Osteoblast (primary cell): ENCODE measurements around the gene CLDN7. TPM values are rescaled to one million over a fixed set of nuclear protein-coding genes. Genes with fewer than 3 reads are reported as not detected.
A peak's percentile ranks its signal among the peaks of the same experiment; 100 is the strongest.

Experiments used
- DNase-seq: peaks from one replicate; pipeline ENCODE4 v3.0.0; 2011; ENCODE audit warnings: low spot score, mixed read lengths; ENCODE audit not compliant: insufficient read length; ENCODE audit errors: missing footprints
- H2AFZ ChIP-seq: 2 replicates; pipeline ENCODE4 v1.6.0; 2011; ENCODE audit warnings: mild to moderate bottlenecking, low read length
- H3K27ac ChIP-seq: 2 replicates; pipeline ENCODE4 v1.5.1; 2011; ENCODE audit warnings: mild to moderate bottlenecking, low read depth, low read length, moderate library complexity
- H3K27me3 ChIP-seq: 2 replicates; pipeline ENCODE4 v1.6.0; 2012; ENCODE audit warnings: mild to moderate bottlenecking, control low read depth, inconsistent platforms, low read length, moderate library complexity; ENCODE audit not compliant: insufficient read depth
- H3K36me3 ChIP-seq: 2 replicates; pipeline ENCODE4 v1.5.1; 2011; ENCODE audit warnings: mild to moderate bottlenecking, low read length, control low read depth, moderate library complexity; ENCODE audit not compliant: insufficient read depth
- H3K4me1 ChIP-seq: 2 replicates; pipeline ENCODE4 v1.5.1; 2011; ENCODE audit warnings: mild to moderate bottlenecking, low read length, control low read depth, moderate library complexity; ENCODE audit not compliant: insufficient read depth
- H3K4me2 ChIP-seq: 2 replicates; pipeline ENCODE4 v1.6.0; 2011; ENCODE audit warnings: mild to moderate bottlenecking, low read length; ENCODE audit not compliant: insufficient read depth
- H3K4me3 ChIP-seq: fragments of 200-600 bp; sonication (generic); 3 replicates; pipeline ENCODE4 v1.5.1; 2012; ENCODE audit warnings: mild to moderate bottlenecking, low read length, inconsistent platforms; ENCODE audit not compliant: insufficient read depth
- H3K79me2 ChIP-seq: 2 replicates; pipeline ENCODE4 v1.6.0; 2012; ENCODE audit warnings: mild to moderate bottlenecking, low read length, control low read depth, inconsistent platforms; ENCODE audit not compliant: insufficient read depth
- H3K9me3 ChIP-seq: 2 replicates; pipeline ENCODE4 v1.5.1; 2011; ENCODE audit warnings: low read depth, low read length, control low read depth
- H4K20me1 ChIP-seq: 2 replicates; pipeline ENCODE4 v1.6.0; 2012; ENCODE audit warnings: mild to moderate bottlenecking, low read length, control low read depth; ENCODE audit not compliant: insufficient read depth
- CTCF ChIP-seq: IDR thresholded peaks from 2 replicates; pipeline ENCODE4 v1.5.1; 2011; ENCODE audit warnings: mild to moderate bottlenecking, low read depth, low read length, moderate library complexity; ENCODE audit errors: extremely low read depth
- total RNA-seq: library from RNA; depleted of rRNA; stranded (reverse); fragments of >200 nt; gene quantifications from 2 replicates; pipeline ENCODE4 v1.2.3, GENCODE V29; 2012

CLDN7 gene
- total RNA-seq, 1 donor: 0.36 TPM

- H3K9me3 ChIP-seq: no peaks in the 10 kb centered on the region
- H2AFZ ChIP-seq: no peak overlapping the region
- H3K4me1 ChIP-seq: peaks cover 17% of the 10 kb centered on the region
- peaks cover 36% of the 10 kb centered on the region for H3K36me3 ChIP-seq
- peaks cover 15% of the 10 kb centered on the region for H3K27me3 ChIP-seq
- H3K4me2 ChIP-seq: no peak overlapping the region
- H3K79me2 ChIP-seq: peaks cover 1% of the 10 kb centered on the region
- H3K4me3 ChIP-seq: no peak overlapping the region
- no peak for TF ChIP-seq CTCF
- peak; percentile 63 for DNase-seq
- H4K20me1 ChIP-seq: no peaks in the 10 kb centered on the region
- H3K27ac ChIP-seq: no peak overlapping the region
Observed at GRCh38 chr17:7259555-7259889, 2.8 kb downstream of the CLDN7 start.

GRCh38 chr17:7258731-7259554 is 3.3 kb downstream of the CLDN7 start:
- H3K27me3 ChIP-seq: peaks cover 15% of the 10 kb centered on the region
- TF ChIP-seq CTCF: no peak
- H3K4me1 ChIP-seq: peaks cover 16% of the 10 kb centered on the region
- peak; percentile 90 for DNase-seq
- no peak overlapping the region for H2AFZ ChIP-seq
- peaks cover 5% of the 10 kb centered on the region for H3K79me2 ChIP-seq
- no peak overlapping the region for H3K4me2 ChIP-seq
- no peaks in the 10 kb centered on the region for H4K20me1 ChIP-seq
- H3K36me3 ChIP-seq: peaks cover 41% of the 10 kb centered on the region
- no peak overlapping the region for H3K27ac ChIP-seq
- H3K9me3 ChIP-seq: no peaks in the 10 kb centered on the region
- H3K4me3 ChIP-seq: no peak overlapping the region

GRCh38 chr17:7256766-7257456 is 5.4 kb downstream of the CLDN7 start:
- H3K79me2 ChIP-seq: peaks cover 16% of the 10 kb centered on the region
- no peak overlapping the region for H3K4me2 ChIP-seq
- H3K27ac ChIP-seq: no peak overlapping the region
- H3K4me1 ChIP-seq: peaks cover 16% of the 10 kb centered on the region
- peaks cover 41% of the 10 kb centered on the region for H3K36me3 ChIP-seq
- H3K9me3 ChIP-seq: no peaks in the 10 kb centered on the region
- no peak for TF ChIP-seq CTCF
- H3K4me3 ChIP-seq: no peak overlapping the region
- DNase-seq: no peak
- H2AFZ ChIP-seq: no peak overlapping the region
- peaks cover 5% of the 10 kb centered on the region for H3K27me3 ChIP-seq
- H4K20me1 ChIP-seq: no peaks in the 10 kb centered on the region

- peaks cover 35% of the 10 kb centered on the region for H3K79me2 ChIP-seq
- H3K4me3 ChIP-seq: no peak overlapping the region
- H3K4me2 ChIP-seq: no peak overlapping the region
- DNase-seq: no peak
- peaks cover 40% of the 10 kb centered on the region for H3K36me3 ChIP-seq
- H4K20me1 ChIP-seq: no peaks in the 10 kb centered on the region
- no peaks in the 10 kb centered on the region for H3K9me3 ChIP-seq
- no peaks in the 10 kb centered on the region for H3K27me3 ChIP-seq
- H2AFZ ChIP-seq: no peak overlapping the region
- no peak overlapping the region for H3K27ac ChIP-seq
- H3K4me1 ChIP-seq: peaks cover 24% of the 10 kb centered on the region
- no peak for TF ChIP-seq CTCF
Observed at GRCh38 chr17:7254511-7254910, 7.8 kb downstream of the CLDN7 start.
